CD1c-positive myeloid dendritic cell (primary cell): ENCODE data around the gene REG4.
A peak's percentile ranks its signal among the peaks of the same experiment; 100 is the strongest.

Source experiments
- DNase-seq: peaks from one replicate; pipeline ENCODE4 v3.0.0-alpha.2; 2016; ENCODE audit errors: extremely low spot score

Gene REG4

DNA sequence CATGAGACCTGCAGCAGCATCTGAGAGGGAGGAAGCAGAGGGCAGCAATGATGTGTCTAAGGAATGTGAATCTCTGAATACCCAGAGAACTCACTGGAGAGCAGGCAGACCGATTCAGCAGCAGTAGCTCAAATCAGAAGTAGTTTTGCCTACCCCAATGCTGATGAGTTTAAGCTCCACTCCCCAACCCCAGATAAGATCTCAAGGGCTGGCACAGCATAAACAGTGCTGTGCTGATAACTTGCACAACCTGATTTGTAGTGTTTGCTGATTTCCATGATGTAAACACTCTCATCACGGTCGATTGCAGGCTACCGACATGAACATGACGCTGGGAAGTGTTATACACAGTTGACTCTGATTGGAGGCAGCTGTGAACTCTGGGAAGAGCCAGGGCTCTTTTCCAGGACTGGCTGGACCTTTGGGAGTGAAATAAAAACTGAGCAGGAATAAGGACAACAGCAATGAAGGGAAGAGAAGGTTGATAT, 31.3 kb downstream of the REG4 start:
- DNase-seq = no peak

- DNase-seq = no peak
These were observed 32.2 kb downstream of the REG4 start for GRCh38 chr1:119778886-119779560.

DNA sequence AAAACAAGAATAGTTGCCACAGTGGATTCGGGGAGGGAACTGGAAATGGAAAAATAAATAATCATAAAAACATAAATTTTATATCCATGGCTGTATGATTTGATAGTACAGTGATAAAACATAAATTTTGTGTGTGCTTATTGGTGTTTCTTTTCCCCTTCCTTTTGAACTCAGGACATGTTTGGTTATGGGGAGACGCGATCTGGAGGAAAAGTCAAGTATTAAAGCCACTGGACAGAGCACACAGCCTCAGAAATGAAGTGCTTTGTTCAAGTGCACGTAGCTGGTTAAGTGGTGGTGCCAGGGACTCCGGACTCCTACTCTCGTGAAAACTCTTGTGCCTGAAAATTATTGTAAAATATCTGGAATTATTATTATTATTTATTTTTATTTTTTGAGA, 32.9 kb downstream of the REG4 start:
- DNase-seq = no peak

DNA sequence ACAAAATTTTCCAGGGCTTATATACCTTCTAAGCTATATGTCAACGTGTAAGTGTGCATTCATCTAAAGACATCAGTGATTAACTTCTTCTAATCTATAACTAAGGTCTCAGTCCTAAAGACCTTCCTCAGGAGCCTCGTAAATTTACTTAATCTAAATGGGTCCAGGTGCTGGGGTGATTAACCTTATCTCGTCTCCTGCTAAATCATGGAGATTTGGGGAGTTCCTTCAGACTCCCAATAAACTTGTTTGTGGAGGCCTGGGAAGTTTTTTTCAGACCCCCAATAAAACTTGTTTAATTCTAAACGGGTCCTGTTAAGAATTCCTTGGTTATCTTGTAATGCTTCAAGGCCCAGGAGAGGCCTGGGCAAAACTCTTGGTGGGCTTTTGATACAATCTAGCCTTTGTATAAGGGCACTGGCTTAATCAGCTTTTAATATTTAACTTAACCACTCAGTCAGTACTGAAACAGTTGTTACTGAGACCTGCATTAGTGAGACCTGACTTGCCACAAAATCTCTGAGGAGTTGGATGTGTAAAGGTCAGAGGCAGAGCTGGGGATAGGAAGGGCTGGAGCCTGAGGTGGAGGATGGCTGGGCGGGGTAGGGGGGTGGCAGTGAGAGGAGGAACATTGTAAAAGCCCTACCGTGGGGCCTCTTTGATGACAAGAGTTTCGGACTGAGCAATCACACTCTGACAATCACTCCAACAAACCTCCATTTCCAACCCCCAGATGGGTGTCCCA, 36.3 kb downstream of the REG4 start:
- no peak for DNase-seq

- DNase-seq = no peak
These were observed 37.5 kb downstream of the REG4 start for GRCh38 chr1:119773711-119774241.

DNA sequence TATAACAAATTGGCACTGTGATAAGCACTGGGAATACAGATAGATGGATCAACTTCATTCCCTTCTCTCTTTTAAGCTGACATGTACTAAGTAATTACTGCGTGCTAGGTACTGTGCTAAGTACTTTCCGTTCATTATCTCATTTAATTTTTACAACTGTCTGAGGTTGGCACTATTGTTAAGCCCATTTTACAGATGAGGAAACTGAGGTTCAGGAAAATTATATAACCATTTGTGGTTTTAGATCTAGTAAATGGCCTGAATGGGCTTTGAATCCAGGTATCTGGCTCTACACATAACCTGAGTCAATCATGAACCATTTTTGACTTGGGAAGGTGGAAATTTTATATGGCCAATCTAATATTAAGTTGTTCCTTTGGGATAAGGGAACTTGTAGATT, 39.0 kb downstream of the REG4 start:
- DNase-seq = no peak

- DNase-seq = no peak
These were observed 39.5 kb downstream of the REG4 start for GRCh38 chr1:119771770-119772169.

GRCh38 chr1:119771016-119771415, 40.2 kb downstream of the REG4 start:
- DNase-seq = no peak

DNA sequence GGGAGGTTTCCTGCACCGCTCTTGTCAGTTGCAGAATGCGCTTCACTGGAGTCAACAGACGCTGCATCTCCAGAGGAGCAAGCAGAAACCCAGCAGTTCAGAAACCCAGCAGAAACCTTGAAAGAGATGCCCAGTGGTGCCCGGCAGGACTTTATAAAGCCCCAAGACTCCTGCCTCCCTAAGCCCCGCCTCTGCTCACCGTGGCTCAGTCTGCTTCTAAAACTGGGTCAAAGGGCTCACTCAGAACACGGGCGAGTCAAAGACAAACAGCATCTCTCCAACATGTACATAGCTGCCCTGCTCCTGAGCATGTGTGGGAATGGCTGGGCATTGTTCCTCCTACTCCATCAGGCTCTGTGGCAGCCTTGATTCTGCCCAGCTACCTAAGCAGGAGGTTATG, 42.5 kb downstream of the REG4 start, which contains the start of gene HMGCS2:
Gene HMGCS2, minus strand, starts transcription at position 128 of the 400 bp plus-strand sequence. Its CDS starts 61 bp downstream, at position 67.
- no peak for DNase-seq

GRCh38 chr1:119767486-119767885, 43.8 kb downstream of the REG4 start:
- DNase-seq = no peak

- DNase-seq = no peak
These were observed 44.9 kb downstream of the REG4 start for GRCh38 chr1:119766374-119766794.

- DNase-seq = no peak
These were observed 47.0 kb downstream of the REG4 start for GRCh38 chr1:119764220-119764619.

- DNase-seq = no peak
These were observed 48.3 kb downstream of the REG4 start for GRCh38 chr1:119762953-119763352.

GRCh38 chr1:119762409-119762808, 48.9 kb downstream of the REG4 start:
- DNase-seq = no peak

DNA sequence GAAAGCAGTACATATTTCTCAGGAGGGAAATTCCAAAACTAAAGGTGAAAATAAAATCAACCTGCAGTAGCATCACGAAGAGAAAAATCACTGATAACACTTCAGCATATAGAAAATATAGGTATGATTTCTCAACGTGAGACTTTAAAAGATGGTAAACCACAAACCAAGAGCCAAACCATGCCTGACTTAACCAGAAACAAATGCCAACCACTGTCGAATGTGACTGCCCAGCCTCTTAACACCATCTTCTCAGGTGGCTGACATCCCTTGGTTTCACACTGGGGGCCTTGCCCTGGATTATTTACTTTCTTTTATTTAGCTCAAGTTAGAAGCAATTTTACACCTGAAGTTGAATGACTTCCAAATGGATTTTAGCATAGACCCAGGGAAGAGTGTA, 52.7 kb downstream of the REG4 start:
- no peak for DNase-seq

GRCh38 chr1:119752592-119752991, 58.7 kb downstream of the REG4 start:
- DNase-seq = no peak

- peak; percentile 3 for DNase-seq
These were observed 63.2 kb downstream of the REG4 start for GRCh38 chr1:119748040-119748439.

- no peak for DNase-seq
These were observed 63.8 kb downstream of the REG4 start for GRCh38 chr1:119747451-119747850.

- no peak for DNase-seq
These were observed 66.2 kb downstream of the REG4 start for GRCh38 chr1:119745034-119745433.

GRCh38 chr1:119744598-119744942, 66.7 kb downstream of the REG4 start:
- no peak for DNase-seq
